ENCODE data around the gene ELL2.

The ELL2 gene

DNA sequence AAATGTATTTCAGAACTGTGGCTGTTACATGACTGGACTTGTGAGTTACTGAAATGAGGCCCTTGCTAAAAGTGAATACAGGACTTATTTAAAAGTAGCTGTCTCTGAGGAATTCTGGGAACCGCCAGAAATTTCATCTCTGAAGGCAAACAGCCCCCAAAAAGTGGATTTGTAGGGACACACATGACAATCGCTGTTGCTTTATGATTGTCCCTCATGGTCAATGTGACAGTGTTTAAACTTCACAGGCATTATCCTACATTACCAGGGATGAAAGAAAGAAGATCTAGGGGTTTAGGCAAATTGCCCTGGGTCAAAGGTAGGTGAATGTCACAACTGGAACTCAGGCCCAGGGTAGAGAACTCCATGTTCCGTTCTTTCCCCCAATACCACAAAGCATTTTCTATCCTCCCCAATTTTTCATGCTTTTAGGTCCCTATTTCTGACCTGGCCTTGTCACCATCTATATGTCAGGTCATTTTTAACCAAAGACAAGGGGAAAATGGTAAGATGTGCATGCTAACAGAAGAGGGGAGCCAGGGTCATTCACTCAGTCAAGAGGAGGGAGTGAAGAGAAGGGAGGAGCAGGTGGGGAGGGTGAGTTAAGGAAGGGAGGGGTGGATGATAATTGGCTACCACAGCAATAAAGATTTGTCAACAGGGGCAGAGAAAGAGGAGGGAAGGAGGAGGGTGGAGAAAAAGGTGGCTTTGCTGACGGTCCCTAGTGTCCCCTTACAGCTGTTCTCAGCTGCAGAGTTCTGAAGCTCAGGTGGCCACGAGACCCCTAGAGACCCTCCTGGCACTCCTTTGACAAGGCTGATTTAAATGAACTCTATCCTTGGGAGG lies 81.3 kb downstream of the ELL2 start:
- no peak for DNase-seq (ENCODE audit: low read depth in 2 of 2)

DNA sequence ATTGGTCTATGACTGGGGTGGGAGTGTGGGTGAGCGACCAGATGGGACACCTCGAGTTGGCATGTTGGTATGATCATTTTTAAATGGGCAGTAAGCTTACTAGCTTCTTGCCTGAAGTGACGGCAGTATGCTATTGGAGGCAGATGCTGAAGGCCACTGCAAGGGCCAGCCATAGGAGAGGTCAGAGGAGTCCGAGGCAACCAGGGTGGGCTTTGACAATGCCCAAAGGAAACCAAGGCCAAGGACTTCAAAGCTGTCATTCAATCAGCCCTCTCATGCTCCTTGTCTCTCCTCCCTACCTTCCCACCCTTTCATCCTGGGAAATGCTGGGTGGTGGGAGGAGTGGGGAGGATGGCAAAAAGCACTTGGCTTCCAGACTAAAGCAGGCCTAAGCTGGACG lies 82.0 kb downstream of the ELL2 start:
- DNase-seq (ENCODE audit: low read depth in 2 of 2): no peak

DNA sequence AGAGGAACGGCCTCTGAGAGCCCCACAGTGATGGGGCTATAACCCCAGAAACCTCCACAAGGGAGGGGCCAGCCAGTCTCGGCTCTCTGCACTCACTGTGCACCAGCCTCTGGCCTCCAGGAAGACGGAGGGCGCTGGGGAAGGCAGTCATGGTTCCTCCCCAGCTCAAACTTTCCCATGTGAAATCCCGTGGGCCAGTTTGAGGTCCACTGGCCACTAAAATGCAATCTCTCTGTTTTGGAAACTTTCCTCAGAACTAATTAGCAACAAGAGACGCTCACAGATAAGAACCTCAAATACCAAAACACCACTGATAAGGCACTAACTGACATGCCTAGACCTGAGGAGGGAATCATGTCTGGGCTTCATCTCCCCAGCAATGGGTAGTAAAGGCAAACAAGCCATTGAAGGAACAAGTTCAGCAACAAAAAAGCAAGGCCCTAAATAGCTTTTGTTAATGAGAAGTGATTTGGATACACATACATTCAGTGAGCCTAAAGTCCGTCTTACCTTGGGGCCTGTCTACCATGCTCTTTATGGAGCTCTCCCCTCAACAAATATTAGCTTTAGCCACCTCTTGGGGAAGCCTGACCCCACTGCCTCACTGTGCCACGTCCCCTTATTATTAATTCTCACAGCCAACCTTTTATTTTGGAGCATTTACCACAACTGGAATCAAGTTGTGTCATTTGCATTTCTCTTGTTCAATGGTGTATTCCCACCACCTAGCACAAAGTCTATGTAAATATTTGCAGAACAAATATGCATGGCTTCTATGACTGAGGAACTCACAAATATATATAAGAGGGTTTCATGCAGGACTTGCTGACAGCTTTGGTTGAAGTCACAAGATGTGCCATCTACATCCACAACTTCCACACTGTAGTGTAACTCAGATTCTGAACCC lies 83.0 kb downstream of the ELL2 start:
- no peak for DNase-seq (ENCODE audit: low read depth in 2 of 2)

DNA sequence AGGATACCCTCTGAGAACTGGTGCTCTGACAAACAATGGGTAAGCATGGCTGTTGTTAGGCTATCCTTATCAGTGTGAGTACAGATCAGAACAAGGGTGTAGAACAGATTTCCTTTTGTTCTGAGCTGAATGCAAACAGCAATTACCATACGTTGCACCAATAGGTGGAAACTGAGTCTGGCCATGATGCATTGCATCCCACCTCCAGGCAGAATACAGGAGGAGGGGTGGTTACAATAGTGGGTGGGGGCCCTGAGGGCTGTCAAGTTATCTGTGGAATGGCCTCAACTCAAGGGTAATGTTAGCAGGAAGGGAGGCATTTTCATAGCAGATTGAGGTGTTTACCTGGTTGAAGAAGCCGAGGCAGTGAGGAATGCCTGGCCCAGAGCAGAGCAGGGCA lies 84.9 kb downstream of the ELL2 start:
- no peak for DNase-seq (ENCODE audit: low read depth in 2 of 2)

DNA sequence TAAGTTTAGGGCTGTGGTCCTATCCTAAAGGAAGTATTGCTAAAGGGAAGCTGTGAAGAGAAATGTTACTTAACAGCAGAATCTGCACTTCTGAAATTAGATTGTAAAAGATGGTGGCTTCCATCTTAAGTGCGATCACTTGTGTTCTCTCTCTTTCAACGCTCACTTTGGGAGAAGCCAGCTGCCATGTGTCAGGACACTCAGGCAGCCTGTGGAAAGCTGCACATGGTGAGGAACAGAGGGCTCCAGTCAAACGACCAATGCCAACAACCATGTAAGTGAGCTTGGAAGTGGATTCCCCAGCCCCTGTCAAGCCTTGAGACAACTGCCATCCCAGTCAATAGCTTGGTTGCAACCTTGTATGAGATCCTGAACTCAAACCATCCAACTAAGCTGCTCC lies 87.4 kb downstream of the ELL2 start:
- no peak for DNase-seq (ENCODE audit: low read depth in 2 of 2)

DNA sequence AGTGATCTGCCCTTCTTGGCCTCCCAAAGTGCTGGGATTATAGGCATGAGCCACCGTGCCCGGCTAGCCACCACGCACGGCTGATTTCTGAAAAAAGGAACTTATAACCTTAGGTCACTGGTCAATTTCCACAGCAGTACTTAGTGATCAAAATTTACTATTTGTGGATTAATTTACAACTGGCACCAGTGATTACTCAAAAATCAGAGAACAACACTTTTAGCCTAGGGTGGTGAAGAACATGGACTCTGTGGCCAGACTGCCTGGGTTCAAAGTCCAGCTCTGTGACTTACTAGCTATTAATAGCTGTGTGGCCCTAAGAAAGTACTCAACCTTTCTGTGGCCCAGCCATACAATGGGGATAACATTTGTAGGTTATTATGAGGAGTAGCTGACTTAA lies 88.3 kb downstream of the ELL2 start:
- no peak for DNase-seq (ENCODE audit: low read depth in 2 of 2)

DNA sequence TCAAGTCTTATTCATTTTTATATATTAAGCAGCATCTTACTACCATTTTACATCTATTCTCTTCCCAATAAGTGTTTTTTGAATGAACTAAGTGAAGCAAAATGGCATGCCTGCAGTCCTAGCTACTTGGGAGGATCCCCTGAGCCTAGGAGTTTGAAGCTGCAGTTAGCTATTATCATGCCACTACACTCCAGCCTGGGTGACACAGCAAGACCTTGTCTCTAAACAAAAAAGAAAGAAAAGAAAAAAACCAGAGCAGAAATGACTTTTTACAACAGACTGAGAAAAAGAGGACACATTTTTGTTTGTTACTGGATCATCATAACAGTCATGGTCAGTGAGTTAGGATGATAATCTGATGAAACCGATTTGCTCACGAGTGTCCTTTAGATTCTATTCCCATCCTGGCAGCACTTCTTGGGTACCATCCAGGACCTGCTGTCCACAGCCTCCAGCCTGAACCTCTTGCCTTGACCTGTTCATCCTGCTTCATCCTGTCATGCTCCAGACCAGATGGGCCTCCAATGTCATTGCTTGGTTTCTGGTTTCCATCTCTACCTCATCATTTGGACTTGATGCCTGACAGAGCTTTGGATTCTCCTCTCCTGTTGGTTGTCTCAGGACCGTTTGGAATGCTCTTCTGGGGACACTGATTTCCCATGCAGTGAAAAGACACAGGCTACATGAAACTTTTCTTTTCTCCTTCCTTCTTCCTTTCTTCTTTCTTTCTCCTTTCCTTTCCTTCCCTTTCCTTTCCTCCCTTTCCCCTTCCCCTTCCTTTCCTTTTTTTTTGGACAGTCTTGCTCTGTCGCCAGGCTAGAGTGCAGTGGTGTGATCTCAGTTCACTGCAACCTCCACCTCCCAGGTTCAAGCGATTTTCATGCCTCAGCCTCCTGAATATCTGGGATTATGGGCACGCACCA lies 89.0 kb downstream of the ELL2 start:
- no peak for DNase-seq (ENCODE audit: low read depth in 2 of 2)

DNA sequence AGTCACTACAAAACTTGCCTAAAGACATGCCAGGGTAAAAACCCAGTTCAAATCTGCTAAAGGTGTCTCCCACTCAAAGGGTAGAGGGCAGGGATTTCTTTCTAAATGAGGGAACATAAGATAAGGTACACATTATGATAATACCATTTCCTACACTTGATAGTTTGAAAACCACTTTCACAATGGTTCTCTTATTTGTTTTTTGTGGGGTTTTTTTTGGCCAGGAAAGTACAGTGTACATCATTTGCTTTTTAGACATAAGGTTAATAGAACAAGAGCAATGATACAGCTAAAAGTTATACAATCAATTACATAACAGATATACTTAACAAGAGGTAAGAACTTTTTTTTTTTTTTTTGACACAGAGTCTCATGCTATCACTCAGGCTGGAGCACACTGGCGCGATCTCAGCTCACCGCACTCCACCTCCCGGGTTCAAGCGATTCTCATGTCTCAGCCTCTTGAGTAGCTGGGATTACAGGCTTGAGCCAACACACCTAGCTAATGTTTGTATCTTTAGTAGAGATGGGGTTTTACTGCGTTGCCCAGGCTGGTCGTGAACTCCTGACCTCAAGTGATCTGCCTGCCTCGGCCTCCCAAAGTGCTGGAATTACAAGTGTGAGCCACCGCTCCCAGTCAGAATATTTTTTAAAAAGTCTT lies 90.4 kb downstream of the ELL2 start:
- DNase-seq (ENCODE audit: low read depth in 2 of 2): no peak

DNA sequence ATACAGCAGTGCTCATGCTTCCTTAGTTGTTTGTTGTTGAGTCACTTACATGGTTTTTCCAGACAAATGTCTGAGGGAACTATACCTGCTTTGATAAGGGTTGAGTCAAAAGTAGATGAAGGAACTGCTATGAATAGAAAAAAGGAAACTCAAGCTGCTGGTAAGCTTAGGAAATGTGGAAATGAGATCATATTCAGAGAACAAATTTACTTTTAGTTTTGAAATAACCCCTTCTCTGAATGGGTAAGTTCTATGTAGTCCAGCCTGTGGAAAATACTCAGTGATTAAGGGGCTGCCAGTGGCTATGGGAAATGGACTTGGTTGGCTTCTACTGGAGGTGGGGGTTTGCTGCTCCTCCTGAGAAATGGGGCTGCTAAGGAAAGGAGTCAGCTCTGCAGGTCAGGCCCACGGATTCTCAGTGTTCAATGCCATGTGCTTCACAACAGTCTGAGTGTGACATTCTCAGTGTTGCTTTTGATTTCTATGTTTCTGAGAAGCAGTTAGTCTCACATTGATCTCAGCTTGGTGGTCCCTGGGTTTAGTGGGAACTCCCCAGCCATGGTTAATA lies 91.5 kb downstream of the ELL2 start:
- peak; percentile 47 to 54 for DNase-seq (ENCODE audit: low read depth in 2 of 2)

DNA sequence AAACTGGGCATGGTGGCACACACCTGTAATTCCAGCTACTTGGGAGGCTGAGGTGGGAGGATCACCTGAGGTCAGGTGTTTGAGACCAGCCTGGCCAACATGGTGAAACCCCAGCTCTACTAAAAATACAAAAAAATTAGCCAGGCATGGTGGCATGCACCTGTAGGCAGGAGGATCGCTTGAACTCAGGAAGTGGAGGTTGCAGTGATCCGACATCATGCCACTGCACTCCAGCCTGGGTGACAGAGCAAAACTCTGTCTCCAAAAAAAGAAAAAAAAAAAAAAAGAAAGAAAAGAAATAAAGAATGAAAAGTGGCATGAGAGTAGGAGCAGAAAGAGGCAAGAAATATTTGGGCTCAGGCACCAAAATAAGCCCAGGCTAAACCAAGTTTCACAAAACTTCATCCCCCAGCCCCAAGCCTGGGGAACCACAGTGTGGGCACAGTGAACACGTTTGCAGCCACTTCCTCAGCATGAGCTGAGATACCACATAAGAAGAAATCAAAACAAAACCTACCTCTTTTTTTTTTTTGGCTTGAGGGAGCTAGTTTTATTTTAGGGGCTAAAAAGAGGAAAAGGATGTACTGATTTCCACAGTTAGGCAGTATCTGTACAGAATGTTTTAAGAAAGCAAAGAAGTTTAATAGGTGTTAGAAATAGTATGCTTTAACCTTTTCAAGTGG lies 92.3 kb downstream of the ELL2 start:
- DNase-seq (ENCODE audit: low read depth in 2 of 2): peak; percentile 41 to 46

DNA sequence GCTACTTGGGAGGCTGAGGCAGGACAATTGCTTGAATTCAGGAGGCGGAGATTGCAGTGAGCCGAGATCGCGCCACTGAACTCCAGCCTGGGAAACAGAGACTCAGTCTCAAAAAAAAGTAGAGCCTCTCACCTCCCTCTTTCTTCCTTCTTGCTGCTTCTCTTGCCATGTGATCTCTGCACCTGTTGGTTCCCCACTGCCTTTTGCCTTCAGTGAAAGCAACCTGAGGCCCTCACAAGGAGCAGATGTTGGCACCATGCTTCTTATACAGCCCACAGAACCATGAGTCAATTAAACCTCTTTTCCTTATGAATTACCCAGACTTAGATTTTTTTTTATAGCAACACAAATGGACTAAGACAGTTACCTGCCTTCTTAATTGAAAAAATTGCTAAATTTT lies 93.5 kb downstream of the ELL2 start:
- no peak for DNase-seq (ENCODE audit: low read depth in 2 of 2)

DNA sequence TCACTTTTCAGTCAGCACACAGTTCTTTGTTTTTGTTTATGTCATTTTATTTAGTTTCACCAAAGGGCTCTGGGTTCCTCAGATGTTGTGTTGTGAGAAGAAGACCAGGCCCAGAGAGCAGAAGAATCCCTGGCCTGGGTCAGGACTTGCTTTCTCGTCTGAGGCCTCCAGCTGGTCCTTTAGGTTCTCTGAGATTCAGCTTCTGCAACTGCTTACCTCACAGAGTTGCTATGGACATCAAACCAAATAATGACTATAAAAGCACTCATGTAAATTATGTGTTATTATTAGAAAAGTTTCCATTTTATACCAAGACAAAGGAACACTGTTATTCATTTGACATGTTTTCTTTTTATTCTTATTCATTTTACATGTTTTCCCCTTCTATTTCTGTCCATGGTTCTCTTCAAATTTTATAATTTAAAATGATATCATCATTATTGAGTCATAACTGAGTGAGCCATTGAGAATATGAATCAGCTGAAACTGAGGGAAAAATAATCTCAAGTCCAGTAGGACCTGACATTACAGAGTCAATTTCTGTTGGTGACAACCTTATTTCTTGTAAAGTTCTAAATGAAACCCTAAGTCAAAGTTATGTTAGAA lies 95.1 kb downstream of the ELL2 start:
- no peak for DNase-seq (ENCODE audit: low read depth in 2 of 2)

DNA sequence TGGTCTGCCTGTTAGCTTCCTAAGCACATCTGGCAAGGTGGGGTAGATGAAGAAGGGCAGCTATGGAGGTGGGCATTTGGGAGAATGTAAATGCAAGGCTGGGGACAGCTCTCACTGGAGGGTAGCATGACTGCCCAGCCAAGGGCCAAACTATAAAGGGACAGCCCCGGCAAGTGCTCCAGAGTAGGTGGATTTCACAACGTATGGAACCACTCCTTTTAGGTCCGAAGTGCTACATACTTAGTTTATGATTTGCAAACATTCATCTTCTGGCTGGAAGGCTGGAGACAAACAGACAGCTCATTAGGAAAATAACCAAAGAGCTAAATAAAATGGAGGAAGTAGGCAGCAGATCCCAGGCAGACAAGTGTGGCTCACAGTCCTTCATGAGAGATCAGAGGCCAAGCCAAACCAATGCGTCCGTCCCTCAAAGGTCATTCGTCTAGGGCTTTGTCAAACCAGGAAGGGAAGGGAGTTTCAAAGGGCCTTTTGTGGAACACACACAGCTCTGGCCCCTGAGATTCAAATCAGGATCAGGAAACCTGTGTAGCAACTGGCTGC lies 96.6 kb downstream of the ELL2 start:
- no peak for DNase-seq (ENCODE audit: low read depth in 2 of 2)

DNA sequence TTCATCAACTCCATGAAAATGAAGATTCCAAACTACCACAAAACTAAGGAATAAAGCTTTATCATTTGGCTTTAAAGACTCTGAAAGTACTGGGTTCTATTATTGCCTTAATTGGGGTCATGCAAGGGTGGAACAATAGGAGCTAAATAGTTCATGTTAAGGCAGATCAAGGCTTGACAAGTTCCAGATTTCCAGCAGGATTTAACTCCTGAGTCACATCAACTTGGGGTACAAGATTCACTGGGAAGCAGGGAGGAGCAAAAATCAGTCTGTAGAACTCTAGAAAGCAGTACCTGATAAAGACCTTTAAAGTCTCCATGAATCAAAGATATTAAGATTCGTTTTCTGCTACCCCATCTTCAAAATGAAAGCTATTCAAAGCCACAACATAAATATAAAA lies 97.2 kb downstream of the ELL2 start:
- no peak for DNase-seq (ENCODE audit: low read depth in 2 of 2)

DNA sequence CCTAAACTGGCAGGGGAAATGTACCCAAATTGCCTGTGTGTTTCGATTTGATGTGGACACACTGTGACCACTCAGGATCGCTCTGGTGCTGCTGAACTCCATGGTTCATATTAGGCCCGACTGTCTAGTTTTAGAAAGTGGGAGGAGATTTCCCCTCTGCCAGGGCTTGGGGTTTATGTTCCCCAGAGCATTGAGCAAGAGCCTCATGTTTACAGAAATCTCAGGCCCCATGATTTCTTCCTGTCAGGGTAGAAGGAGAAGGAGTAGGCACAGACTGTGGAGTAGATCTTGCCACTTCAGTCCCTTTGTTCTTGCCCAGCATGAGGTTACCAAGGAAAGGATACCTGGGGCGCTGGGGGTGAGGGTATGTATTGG lies 98.3 kb downstream of the ELL2 start:
- no peak for DNase-seq (ENCODE audit: low read depth in 2 of 2)

DNA sequence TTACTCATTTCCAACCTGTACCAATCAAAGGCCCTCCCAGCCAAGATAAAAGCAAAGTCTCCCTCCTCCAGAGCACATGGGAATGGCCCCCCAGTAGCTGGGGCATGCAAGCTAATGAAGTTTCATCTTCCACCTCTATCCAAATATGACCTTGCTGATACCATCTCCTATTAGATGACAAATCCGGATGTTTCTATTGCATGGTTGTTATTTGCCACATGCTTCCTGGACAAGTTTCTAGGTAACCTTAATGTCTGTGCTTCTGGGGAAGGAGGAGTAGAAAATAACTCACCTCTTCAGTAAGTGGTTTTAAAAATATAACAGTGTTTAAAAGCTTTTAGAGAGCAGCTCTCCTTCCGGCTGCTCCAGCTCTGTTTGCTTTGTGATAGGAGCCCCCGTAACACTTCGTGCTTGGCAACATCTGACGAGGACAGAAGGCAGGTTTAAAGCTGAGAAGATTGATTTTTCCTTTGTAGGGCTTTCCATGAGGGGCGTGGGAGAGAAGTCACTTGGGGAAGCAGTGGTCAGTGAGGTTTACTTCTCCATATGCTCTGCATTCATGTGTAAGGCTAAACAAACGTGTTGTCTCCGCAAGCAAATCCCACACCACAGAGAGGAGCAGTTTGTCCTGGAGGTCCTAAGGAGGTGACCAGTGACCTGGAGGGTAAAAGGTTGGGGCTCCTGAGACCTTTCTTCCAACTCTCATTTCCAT lies 98.8 kb downstream of the ELL2 start:
- DNase-seq (ENCODE audit: low read depth in 2 of 2): no peak

DNA sequence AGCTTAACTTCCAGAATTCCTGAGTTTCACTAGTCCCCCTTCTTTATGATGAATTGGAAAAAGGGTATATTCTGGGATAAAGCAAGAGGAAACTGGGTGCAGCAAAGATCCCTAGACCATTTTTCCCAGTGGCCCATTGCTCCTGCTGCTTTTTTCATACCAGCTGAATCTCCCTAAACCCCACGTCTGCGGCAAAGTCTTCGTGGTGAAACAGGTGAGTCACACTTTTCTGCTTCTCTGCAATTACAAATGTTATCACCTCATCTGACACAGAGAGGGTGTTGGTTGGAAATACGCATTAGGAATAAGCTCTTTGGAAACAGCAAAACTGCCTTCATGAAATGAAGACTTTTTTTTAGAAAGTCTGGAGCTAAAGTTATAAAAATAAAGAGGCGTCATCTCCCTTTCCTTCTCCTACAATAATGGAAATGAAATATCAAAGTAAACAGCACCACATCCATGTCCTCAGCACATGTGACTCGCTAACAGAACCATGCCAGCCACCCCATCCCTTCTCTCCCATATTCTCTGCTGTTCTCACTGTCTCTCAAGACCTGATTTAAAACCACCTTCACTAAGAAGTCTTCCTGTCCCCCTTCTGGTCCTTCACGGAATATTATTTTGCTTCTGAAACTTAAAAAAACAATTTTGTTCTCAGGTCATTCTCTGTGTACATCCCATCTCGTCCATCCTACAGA lies 99.6 kb downstream of the ELL2 start:
- peak; percentile 32 to 33 for DNase-seq (ENCODE audit: low read depth in 2 of 2)

DNA sequence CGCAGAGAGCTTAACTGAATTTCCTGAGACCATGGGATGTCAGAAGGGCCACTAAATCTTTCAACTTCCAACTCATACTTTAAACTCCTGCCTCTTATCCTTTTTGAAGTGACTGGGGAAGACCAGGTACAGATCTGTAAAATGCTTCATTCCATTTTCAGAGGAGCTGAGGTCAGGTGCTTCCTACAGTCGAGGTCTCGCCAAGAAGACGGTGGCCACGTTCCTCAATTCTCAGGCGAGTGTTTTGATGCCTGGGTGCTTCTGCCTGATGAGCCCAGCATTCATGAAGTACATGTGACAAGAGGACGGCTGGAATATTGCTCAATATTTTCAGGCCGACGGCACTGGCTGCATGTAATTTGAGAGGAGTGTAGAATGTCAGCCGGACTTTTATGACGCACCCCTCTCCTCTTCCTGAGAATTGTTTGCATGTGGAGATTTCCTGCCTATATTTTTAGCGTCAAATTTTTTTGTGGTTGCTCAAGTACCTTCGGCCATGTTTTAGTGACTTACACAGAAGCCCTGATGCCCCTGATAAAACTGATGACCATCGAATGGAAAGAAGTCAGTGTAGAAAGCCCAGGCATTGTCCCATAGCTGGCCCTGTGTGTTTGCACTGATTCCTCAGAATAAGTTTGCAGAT lies 100.3 kb downstream of the ELL2 start:
- DNase-seq (ENCODE audit: low read depth in 2 of 2): no peak
